NCI-H510A treated with DMSO at 0.1 percent for 48 hours (cell line): ENCODE measurements around the gene STAMBP.

Experiments
- DNase-seq: peaks from one replicate; lab custom pipeline; 2025; lab: John Stamatoyannopoulos, UW

Gene STAMBP

DNA sequence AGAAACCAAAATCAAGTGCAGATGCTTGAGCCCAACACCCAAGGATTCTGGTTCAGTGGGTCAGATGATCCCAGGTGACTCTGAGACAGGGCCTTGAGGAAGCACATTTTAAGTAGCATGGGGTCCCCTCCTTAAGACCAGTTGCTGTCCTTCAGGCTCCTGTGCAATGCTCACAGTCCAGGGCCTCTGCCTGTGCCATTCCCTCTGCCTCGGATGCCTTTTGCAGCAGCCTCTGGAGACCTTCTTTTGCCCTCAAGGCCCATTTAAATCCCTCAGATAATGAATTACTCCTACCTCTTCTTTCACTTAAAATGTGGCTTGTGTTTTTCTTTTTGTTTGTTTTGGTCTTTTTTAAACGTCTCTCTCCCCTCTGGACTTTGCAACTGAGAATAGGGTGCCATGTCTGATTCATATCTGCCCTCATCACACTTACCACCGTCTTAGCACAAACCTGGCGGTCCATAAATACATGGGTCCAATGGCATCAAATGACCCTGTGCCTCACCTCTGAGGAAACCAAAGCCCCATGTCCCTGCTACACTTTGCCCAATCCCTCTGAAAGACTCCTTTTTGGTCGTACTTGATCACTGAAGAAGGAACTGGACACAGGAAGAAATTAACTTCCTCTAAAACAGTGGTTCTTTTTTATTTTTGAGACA is 78.2 kb downstream of the STAMBP start:
- DNase-seq = no peak

DNA sequence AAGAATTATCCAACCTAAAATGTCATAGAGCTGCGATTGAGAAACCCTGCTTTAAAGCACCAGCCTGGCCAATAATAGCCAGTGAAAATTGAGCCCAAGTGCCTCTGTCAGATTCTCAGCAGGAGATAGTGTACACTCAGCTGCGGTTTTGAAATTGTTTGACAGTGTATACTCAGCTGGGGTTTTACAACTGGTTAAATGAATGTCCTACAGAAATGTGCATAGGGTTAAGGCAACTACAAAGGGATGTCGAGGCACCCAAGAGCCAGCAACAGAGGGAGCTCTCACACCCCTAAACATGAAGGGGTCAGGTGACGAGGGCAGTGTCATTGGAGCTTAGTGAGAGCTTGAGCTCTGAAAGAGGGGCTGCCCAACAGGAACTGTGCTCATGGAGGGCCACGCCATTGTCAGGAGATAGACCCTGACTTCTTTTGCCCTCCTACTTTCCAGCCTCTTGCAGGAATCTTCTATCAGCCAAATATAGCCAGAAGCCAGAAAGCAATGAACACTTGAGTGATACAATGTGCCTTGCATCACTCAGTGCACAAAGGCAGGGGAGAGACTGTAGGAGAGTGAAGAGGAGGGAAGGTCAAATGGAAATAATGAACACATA is 79.2 kb downstream of the STAMBP start:
- peak; percentile 86 for DNase-seq

DNA sequence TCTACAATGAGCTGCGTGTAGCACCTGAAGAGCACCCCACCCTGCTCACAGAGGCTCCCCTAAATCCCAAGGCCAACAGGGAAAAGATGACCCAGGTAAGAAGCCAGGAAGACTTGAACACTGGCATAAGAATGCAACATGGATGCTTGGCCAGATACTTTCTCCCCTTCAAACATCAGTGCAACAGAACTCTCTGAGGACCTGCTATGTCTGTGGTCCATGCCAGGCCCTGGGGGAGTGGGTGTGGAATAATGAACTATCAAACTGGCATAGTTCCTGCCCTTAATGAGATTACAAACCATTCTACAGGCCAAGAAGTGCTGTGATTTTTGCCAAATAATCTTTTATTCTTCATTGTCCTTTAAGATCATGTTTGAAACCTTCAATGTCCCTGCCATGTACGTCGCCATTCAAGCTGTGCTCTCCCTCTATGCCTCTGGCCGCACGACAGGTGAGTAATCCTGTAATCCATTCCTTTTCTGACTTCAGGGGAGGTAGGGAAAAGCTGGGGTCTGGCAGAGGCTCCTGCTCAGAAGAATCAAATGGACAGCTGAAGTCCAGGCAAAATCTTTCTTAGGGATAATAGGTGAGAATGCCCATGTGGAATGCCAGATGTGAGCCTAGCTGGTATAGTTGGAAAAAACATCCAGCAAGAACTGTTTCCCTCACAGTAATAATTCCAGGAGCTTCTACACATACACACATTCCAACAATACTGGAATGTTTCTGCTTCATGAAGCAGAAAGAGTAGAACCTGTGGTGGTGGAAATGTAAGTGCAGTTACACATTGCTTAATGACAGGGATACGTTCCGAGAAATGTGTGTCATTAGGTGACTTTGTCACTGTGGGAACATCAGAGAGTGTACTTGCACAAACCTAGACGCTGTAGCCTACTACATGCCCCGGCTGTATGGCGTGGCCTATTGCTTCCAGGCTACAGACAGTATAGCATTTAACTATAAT is 80.2 kb downstream of the STAMBP start:
- no peak for DNase-seq

- no peak for DNase-seq
Observed at GRCh38 chr2:73910873-73911547, 82.2 kb downstream of the STAMBP start.

DNA sequence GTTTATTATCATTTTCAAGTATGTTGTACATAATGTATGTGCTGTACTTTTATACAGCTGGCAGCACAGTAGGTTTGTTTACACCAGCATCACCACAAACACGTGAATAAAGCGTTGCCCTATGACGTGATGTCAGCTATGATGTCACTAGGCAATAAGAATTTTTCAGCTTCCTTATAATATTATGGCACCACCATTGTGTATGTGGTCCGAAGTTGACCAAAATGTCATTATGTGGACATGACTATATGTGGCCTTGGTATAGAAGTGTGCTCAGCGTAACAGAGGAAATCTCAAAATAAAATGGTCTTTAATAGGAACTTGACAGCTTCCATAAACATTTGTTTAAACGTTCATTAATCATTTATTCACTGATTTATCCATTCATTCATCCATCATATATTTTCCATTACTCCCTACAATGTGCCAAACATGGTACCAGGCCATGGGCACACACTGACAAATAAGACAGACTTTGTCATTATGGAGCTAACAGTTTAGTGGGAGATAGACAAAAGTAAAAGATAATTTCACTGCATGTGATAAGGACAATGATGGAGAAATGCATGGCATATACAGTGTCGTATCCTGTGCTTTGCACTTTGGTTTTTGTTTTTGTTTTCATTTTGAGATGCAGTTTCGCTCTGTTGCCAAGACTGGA is 82.9 kb downstream of the STAMBP start:
- no peak for DNase-seq

GRCh38 chr2:73913414-73914054 is 84.8 kb downstream of the STAMBP start:
- no peak for DNase-seq

DNA sequence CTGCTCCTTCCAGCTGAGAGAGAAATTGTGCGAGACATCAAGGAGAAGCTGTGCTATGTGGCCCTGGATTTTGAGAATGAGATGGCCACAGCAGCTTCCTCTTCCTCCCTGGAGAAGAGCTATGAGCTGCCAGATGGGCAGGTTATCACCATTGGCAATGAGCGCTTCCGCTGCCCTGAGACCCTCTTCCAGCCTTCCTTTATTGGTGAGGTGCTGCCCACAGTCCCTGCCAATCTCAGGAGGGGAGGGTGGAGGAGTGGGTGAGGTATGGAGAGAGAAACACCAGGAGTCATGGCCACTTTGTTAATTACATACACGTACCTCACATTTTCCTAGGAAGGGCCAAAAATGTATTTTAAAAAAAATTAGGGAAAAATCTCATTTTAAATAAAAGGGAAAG is 85.9 kb downstream of the STAMBP start:
- no peak for DNase-seq

- DNase-seq = no peak
Observed at GRCh38 chr2:73915437-73915993, 86.8 kb downstream of the STAMBP start.

GRCh38 chr2:73916666-73917065 is 87.9 kb downstream of the STAMBP start:
- no peak for DNase-seq

DNA sequence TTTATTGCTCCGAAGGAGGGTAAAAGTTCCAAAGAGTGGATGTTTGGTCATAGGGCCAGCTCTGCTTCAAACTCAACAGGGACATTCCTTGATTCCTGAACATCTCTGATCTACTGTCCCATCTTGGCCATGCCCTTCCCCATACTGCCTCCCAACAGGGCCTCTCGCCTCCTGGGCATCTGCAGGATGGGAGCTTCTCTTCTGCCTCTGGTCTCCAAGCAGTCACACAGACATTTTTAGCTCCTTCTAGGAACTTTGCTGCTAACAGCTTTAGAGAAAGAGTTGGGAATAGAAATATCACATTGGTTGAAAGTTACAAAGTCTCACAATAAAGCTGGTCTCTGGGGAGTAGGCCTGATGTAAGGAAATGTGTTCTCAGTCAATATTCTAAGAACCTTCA is 88.5 kb downstream of the STAMBP start:
- no peak for DNase-seq

GRCh38 chr2:73917696-73918207 is 89.0 kb downstream of the STAMBP start:
- DNase-seq = no peak

GRCh38 chr2:73918856-73919255 is 90.1 kb downstream of the STAMBP start:
- DNase-seq = no peak

DNA sequence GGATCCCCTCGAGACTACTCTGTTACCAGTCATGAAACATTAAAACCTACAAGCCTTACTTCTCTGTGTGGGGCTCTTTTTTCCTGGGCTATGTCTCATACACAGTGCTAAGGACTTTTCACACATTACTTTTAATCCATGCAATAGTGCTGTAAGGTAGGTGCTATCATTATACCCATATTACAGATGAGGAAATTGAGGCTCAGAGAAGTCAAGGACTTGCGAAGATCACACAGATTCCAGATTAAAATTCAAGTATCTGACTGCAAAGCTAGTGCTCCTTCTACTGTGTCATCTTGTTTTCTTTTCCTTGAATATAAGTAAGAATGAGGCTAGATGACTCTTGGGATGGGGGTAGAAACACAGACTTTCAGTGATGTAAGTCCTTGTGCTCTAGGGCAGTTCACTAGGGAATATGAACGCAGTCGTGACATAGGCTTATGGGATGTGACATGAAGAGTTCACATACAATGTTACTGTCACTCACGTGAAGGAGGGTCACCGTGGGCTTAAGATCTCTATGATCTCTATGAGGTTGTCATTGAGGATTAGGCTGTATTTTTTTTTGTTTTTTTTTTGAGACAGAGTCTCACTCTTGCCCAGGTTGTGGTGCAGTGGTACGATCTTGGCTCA is 91.0 kb downstream of the STAMBP start:
- DNase-seq = no peak

- DNase-seq = peak; percentile 73
Observed at GRCh38 chr2:73920577-73921545, 92.1 kb downstream of the STAMBP start.

DNA sequence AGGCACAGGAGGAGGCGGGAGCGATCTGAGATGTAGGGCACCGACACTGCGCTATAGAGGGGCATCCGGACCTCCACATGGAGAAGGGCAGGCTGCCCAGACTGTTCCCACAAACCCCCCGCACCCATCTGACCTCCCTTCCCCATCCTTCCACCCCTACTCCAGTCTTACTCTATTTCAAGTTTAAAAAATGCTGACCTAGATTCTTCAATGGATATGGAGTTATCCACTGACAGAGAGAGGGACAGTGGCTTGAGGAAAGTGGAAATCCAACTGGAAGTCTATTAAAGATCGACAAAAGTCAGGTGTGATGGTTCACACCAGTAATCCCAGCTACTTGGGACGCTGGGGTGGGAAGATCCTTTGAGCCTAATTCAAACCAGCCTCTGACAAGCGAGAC is 92.8 kb downstream of the STAMBP start:
- DNase-seq = no peak

DNA sequence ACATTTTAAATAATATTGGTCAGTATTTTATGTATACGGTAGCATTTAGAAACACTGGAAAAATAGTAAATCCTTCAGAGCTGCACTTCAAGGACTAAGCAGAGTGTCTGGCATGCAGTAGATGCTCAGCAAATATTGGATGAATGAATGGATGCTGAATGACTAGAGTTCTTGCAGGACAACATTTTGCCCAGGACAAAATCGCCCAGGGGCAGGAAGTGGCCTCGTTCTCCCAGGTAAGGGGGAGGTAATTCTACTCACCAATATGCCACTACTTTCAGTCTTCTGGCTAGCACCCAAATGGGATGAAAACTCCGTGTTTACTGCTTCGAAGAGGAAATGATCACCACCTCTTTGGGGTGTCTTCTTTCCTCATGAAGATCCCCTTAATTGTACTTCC is 93.9 kb downstream of the STAMBP start:
- DNase-seq = no peak
